Measurements from ENCODE around the gene PITPNM3.
"Not testable (repeated sequence)": the region's sequence is repeated elsewhere in the genome, so short reads cannot be mapped to it uniquely, and the experiment has no call there.

The PITPNM3 gene

GRCh38 chr17:6497496-6498221, 58.7 kb downstream of the PITPNM3 start:
- DNase-seq: no peak

DNA sequence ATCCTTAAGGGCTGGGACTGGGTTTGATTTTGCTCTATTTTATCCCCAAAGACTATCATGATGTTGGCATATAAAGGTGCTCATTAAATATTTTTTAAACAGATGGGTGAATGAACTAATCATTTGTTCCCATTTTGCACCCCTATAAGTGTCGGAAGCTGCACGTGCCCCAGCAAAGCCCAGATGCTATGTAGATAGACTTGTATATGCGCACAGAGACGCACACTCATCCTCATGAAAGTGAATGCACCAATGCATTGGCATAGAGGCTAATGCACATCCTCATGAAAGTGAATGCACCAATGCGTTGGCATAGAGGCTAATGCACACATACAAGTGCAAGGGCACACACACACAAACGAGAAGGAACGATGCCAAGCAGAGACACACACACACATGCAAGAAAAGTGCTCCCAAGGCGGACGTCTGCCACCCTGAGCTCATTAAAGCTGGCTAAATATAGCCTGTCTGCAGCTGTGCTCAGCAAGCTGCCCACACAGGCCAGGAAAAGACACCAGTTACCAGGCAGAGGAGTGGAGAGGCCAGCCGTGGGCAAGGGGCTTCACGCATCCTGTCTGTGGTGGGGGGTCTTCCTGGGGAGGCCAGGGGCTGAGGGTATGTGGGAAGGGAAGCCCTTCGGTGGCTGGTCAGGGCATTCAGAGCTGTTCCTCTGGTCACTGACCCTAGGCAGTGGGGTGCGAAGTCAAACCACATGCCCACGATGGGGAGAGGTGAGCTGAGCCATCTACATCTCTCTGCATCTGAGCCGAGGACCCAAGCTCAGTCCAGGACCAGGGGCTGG, 59.5 kb downstream of the PITPNM3 start:
- no peak for DNase-seq

DNA sequence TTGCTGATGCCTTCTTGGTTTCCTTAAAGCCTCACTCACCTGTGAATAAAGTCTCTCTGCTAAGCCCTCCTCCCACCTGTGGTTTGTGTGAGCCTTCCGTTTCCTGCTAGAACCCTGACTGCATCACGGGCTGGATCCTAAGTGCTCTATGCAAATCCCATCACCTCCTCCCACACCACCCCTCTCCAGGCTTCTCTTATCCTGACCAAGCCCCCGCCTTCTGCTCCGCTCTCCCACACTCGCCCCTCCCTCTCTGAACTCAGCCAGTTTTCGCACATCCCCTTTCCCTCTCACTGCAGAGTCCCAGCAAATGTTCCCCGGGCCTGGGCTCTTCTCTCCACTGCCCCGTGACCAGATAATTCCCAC, 60.3 kb downstream of the PITPNM3 start:
- DNase-seq: no peak

- DNase-seq: no peak
These were observed 60.8 kb downstream of the PITPNM3 start for GRCh38 chr17:6495450-6496115.

GRCh38 chr17:6494239-6494941, 62.0 kb downstream of the PITPNM3 start:
- no peak for DNase-seq

DNA sequence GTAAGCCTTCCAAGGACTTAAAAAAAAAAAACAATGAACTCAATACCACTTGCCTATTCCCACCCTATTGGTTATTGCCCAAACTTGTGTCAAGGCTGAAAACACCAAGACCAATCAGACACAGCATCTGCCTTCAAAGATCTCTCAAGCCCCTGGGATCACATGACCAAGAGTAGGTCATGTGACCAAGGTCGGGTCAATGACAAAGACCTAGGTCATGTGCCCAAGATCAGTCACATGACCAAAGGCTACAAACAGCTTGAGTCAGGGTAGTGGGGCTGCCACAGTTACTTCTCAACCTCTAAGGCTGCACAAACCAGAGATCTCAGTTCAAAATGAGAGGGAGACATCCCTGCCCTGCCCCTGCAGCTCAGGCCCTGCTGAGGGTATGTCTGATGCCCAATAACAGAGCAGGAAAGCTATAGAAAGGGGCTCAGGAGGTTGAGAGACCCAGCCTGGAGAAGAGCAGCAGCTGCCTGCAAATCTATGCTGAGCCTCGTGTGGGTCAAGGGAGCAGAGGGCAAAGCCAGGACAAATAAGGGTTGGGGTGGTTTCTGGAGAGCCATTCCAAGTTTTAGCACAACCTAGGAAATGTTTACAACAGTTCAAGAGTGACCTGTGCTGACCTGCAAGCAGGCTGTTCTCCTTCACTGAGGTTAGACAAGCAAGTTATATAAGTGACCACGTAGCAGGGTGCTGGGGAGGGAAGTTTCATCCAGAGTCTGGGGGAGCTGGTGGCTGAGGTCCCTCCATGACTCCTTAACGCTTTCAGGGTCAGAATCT, 63.3 kb downstream of the PITPNM3 start:
- no peak for DNase-seq

- no peak for DNase-seq
These were observed 65.2 kb downstream of the PITPNM3 start for GRCh38 chr17:6491071-6491700.

- DNase-seq: no peak
These were observed 67.3 kb downstream of the PITPNM3 start for GRCh38 chr17:6489016-6489550.

DNA sequence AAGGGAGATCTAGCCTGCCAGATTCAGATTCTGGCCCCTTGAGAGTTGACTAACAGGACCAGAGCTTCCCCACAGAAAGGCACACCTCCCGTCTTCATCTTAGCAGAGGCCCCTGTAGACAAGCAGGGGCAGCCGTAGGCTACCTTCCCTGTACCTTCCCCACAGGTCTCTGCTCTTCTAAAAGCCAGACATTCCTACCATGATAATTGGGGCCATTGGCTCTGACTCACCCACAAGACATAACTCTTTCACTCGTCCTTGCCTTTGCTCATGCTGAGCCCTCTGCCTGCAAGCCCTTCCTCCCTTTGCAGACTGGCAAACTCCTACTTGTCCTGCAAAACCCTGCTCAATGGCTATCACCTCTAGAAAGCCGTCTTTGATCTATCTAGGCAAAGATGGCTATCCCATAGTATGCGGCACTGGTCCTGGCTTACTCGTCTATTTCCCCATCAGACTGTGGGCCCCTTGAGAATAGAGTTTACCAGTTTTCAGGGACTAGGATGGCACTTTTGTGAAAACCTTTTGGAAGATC, 68.3 kb downstream of the PITPNM3 start:
- no peak for DNase-seq

- DNase-seq: no peak
These were observed 68.9 kb downstream of the PITPNM3 start for GRCh38 chr17:6487251-6488007.

DNA sequence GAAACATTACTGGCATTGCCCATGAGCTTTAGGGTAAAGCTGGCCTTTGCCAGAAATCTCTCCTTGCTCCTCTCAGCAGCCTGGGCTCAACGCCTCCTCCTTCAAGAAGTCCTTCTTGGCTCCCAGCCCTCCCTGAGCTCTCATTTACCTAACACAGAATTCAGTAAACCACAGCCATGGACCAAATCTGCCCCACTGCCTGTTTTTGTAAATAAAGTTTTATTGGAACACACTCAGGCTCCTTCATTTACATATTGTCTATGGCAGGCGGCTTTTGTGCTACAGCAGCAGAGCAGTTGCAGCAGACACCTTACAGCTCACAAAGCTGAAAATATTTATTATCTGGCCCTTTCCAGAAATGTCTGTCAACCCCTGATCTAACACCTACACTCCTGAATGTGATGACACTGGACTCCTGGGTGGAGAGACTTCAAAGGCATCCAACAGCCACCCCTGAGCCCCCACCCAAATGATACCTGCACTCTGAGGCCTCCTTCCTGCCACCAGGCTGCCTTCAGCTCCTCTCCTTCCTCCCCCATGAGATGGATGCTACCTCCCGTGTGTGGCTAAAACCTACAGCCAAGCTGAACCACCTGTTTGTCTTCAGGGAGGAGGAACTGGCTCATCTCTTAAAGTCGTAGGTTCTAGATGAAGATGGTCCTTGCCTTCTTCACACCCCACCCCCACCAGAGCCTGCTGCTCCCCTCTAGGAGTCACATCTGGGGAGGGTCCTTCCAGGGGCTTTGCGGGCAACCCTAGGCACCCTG, 70.5 kb downstream of the PITPNM3 start:
- no peak for DNase-seq

DNA sequence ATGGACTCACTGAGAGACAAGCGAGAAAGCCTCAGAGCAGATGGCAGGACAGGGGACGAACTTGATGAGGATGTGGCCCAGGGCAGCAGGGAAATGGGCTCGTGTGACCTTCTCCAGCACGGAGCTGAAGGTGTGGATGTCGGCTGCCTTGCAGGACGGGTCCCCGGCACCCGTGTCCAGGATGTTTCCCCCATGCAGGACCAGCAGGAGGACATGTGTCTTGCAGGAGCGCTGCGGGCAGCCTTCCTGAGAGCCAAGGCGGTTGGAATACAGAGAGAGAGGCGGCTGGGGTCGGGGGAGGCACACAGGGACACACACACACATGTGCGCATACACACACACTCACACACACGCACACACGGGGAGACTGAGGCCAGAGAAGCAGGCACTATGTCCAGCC, 72.8 kb downstream of the PITPNM3 start:
- no peak for DNase-seq

- not testable (repeated sequence) for DNase-seq
These were observed 73.6 kb downstream of the PITPNM3 start for GRCh38 chr17:6482796-6483195.

DNA sequence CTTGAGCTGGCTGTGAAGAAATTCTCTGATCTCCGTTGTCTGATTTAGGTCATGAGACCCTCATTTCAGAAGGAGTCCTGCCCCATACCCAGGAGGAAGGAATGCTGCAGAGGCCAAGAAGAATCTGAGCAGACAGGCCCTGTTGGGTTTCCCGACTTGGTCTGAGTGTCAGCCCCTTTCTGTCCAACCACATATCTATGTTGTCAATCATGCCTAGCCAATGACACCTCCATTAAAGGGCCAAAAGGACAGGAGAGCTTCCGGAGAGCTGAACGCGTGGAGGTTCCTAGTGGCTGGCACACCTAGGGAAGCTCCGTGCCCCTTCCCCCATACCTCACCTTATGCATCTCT, 74.3 kb downstream of the PITPNM3 start:
- DNase-seq: no peak

GRCh38 chr17:6480303-6480675, 76.1 kb downstream of the PITPNM3 start:
- no peak for DNase-seq

DNA sequence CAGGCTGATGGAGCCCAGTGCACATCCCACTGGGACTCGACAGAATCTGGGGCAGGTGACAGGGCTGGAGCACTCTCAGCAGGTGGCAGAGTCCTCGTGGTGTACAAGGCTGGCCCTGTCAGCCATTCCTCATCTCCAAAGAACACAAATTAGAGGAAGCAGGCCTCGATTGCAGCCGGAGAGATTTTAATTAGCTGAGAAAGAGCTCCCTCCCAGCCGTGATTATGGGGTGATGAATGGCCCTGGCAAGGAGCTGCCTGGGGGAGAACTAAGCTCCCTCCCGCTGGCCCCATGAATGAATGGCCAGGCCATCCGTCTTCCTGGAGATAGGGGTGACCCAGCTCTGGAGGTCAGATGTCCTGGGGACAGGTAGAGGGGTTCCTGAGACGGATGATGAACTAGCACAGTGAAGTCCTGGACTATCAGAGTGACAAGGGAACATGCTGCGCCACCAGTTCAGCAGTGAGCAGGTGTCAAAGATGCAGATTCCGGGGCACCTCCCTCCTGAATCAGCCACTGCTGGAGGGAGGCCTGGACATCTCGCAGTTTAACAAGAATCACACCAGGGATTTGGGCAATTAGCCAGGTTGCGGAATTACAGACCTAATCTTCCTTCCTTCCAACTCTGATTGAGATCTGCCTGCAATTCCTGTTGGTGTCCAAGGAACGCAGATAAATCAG, 76.6 kb downstream of the PITPNM3 start:
- no peak for DNase-seq

DNA sequence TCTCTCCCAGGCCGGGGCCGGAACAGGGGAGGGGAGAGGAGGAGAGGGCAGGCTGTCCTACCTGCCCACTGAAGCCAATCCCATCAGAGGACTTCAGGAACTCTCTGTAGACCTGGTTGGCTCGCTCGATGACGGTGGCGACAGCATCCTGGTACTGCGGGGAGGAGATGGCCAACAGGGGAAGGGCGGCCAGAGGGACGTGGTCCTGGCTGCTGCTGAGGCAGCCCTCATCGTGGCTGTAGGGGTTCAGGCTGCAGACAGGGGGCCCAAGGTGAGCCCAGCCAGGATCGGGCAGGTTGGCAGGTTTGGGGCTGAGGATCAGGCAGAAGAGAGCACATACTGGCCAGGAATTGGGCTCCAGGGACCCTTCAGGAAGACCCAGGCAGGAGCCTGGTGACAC, 77.9 kb downstream of the PITPNM3 start:
- no peak for DNase-seq

- no peak for DNase-seq
These were observed 78.4 kb downstream of the PITPNM3 start for GRCh38 chr17:6477831-6478383.

GRCh38 chr17:6476810-6477179, 79.6 kb downstream of the PITPNM3 start:
- no peak for DNase-seq

All from NCI-H774 (cell line).